Measurements from ENCODE around the gene AGPAT1.
"Not testable (repeated sequence)": the region's sequence is repeated elsewhere in the genome, so short reads cannot be mapped to it uniquely, and the experiment has no call there.

Gene AGPAT1

DNA sequence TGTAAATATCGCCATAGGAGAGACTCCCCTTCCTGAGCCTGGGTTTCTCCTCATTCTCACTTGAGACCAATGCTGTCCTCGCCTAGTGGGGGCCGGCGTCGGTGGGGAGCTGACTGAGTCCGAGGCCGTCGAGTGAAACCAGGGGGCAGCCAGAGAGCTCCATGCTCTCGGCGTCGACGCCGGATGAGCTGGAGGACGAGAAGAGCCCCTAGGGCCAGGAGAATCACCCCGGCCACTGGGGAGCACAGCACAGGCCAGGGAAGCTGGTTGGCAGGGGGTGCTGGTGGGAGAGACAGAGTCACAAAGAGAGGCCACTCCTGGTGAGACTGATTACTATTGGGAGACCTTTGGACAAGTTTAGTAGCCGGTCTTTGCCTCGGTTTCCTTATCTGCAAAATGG is 23.0 kb upstream of the AGPAT1 start:
- no peak for DNase-seq (ENCODE audit: low spot score)

DNA sequence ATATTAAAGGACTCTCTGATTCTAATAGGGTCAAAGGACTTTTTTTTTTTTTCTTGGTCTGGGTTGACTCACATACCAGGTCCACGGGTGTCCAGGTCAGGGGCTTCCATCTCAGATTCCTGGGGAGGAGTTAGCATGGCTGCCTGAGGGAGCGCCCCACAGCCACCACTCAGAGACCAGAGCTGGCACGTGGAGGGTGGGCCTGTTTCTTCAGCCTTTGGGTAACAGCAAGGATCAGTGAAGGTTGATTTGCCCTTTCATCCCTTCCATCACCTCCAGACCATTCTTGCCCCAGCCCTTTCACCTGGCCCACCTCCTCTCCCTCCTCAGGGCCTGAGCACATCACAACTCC is 22.4 kb upstream of the AGPAT1 start:
- no peak for DNase-seq (ENCODE audit: low spot score)

DNA sequence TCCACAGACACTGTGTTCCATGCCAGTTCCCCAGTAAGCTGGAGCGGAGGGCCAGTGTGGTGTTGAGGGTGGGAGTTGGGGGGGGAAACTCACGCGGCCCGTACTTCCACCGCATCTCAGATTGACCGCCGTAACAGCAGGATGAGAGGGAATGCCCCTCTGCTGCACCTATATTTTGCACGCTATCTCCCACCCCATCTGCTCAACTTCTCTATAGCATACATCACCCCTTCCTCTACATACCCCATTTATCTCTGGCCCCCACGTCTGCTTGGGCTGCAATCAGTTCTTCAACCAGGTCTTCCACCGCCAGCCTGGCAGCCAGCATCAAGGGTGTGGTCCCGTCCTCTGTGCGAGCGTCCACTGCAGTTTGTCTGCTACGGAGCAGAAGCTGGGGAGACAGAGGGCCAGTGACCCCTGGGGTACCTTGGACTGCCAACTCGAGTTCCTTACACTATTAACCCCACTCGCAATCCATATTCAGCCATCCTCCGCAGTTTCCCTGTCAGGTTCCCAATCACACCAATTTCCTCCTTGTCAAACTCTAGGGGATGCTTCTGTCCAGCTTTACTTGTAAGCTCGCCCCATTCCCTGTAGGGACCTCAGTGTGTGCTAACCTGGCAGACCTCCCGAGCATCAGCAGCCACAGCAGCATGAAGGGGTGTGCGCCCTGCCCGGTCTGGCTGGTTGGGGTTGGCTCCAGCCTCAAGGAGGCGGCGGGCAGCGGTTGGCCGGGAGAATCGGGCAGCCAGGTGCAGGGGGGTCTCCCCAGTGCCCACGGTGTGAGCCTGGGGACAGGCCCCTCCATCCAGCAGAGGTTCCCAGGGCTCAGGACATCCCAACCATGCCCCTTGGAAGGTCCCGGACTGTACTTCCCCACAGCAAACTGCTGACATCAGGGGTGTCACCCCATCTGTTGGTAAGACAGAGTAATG is 21.1 kb upstream of the AGPAT1 start:
- no peak for DNase-seq (ENCODE audit: low spot score)

DNA sequence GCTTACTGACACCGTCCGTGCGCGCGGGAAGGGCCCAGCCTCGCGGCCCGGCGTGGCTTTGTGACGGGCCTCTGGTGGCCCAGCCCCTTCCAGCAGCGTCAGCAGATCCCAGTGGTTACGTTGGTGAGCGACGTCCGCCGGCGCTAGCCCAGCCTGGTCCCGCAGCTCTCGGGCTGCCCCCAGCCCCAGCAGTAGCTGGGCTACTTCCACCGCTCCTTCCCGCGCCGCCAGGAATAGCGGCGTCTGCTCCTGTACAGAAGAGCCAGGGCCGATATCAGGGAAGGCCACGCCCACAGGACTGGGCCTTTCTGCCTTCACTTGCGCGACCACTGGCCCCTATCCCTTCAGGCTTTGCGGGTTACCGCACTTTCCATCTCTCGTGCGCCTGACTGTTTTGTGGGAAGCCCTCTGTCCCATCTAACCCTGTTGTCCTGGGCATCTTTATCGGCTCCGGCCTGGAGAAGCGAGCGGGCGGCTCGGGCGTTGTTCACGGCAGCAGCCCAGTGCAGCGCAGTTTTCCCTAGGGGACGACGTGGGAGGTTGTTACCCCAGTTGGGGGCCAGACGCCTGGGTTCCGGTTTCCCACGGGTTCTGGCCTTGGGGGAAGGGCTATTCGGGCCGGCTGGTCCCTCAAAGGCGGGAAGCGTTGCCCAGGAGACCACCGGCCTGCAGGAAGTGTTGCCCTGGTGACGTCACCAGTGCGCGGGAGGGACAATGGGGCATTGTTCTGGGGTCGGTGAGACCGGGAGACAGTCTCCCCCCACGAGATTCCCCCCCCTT is 20.2 kb upstream of the AGPAT1 start:
- peak; percentile 46 for DNase-seq (ENCODE audit: low spot score)

DNA sequence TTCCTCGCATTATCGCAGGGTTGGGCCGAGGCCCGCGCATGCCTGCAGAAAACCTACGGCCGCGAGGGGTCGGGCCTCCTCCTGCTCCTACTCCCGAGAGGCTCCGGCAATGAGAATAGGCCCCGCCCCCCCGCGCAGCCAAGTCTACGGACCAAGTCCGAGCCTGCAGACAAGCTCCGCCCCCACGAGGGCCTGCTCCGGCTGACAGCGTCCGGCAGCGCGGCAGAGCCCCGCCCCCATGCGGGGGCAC is 19.7 kb upstream of the AGPAT1 start:
- peak; percentile 100 for DNase-seq (ENCODE audit: low spot score)

DNA sequence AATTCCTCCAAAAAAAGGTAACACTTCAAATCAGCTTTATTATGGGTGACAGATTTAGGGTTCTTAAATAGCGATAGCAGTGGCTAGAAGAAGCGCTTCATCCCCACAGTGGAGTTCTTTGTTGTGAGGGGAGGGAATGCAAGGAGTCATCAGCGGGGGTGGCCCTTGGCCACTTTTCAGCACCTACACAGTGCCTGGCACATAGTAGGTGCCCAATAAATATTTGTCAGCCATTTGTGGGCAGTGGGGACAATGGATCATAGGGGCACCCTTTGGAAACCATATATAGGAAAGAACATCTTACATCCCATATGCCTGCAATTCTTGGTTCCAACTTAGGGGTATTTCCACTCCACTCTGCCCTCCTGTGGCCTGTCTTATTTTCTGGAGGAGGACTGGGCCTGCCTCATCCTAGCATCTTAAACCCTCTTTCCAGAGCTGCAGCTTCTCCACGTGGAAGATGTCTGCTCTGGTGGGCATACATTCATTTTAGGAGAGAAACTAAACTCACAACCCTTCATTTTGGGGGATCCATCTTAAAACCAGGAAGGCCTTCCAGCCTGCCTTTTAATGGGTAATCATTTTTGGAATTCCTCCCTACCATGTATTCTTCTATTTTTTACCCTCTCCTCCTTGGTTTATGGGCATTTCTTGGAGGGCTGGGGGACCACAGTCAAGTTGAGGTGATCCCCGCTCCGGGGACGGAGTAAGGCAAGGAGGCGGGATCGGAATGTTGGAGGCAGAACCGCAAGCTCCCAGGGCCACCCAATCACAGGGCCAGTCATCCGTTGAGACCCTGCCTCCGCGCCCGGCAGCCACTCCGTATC is 19.2 kb upstream of the AGPAT1 start:
- no peak for DNase-seq (ENCODE audit: low spot score)

DNA sequence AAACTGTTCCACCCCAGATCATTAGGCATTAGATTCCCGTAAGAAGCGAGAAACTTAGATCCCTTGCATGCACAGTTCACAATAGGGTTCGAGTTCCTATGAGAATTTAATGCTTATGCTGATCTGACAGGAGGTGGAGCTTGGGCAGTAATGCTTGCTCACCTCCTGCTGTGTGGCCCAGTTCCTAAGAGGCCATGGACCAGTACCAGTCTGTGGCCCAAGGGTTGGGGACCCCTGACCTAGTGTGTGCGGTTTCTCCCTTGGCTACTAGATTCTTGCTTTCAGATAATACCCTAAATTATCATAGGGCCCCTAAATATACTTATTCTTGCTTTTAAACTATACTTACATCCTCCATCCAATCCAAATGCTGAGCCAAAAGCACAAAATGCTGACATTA is 18.5 kb upstream of the AGPAT1 start:
- no peak for DNase-seq (ENCODE audit: low spot score)

DNA sequence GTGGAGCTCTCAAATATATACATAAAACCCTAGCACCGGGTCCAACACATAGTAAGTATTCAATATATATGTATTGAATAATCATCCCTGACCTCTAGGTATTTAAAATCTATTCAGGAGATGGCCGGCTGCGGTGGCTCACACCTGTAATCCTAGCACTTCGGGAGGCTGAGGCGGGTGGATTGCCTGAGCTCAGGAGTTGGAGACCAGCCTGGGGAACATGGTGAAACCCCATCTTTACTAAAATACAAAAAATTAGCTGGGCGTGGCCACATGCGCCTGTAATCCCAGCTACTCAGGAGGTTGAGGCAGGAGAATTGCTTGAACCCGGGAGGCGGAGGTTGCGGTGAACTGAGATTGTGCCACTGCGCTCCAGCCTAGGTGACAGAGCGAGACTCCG is 17.2 kb upstream of the AGPAT1 start:
- not testable (repeated sequence) for DNase-seq (ENCODE audit: low spot score)

DNA sequence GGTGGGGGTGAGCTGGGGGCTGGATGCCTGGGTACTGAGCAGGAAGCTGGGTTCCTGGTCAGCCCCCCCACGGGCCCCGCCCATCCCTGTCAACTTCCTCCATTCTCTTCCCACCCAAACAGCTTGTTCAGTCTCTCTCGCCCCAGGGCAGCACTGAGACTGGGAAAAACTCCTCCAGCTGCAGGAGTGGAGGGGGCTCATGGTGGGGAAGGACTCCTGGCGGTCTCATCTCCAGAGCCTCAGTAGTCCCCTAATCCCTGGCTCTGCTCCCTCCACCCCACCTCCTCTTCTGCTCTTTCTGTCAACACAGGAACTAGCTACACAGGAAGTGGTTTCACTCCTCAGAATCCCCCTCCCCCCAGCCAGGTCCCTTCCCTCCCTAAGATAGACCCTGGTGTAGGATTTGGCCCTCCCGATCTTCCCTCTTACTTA is 16.7 kb upstream of the AGPAT1 start, which contains the start of gene GPSM3:
Gene GPSM3, minus strand, starts transcription at position 36 of the 432 bp plus-strand sequence. CDS start 130 bp downstream, outside the sequence.
- DNase-seq (ENCODE audit: low spot score), result peak; percentile 66

DNA sequence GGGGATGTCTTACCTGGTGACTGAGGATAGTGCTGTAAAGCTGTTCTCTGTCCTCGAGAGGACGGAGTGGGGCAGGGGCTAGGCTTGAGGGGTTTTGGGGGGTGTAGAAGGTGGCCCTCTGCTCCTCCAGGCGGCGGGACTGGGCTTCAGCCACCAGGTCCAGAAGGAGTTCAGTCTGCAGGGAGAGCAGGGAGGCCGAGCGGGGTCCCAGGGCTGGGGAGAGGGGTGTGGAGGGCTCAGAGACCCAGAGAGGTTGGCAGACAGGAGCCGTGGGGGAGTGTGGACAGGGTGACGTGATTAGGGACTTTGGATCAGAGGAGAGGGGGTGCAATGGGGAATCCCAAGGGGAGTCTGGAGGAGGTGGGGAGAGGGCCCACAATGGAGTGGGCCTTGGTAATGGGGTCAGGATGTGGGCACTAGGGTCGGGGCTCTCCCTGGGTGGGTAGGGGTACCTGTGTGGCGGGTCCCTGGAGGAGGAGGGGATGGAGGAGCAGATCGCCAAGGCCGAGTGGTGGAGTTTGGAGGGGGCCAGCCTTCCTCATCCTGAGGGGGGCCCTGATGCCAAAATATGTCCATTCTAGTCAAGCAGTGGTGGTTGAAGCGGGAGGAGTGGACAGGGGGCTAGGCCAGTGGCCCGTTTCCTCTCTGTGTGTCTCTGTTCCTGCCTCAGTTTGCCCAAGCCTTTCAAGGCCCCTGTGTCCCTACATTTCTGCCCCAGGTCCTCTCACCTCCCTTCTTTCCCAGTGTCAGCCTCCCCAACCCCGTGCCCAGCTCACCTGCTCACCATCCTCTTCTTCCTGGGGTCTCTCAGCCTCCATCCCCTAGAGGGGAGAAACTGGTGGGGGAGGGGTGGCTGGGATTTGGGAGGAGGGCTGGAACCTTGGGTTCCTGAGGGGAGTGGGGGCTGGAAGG is 16.1 kb upstream of the AGPAT1 start:
- no peak for DNase-seq (ENCODE audit: low spot score)

DNA sequence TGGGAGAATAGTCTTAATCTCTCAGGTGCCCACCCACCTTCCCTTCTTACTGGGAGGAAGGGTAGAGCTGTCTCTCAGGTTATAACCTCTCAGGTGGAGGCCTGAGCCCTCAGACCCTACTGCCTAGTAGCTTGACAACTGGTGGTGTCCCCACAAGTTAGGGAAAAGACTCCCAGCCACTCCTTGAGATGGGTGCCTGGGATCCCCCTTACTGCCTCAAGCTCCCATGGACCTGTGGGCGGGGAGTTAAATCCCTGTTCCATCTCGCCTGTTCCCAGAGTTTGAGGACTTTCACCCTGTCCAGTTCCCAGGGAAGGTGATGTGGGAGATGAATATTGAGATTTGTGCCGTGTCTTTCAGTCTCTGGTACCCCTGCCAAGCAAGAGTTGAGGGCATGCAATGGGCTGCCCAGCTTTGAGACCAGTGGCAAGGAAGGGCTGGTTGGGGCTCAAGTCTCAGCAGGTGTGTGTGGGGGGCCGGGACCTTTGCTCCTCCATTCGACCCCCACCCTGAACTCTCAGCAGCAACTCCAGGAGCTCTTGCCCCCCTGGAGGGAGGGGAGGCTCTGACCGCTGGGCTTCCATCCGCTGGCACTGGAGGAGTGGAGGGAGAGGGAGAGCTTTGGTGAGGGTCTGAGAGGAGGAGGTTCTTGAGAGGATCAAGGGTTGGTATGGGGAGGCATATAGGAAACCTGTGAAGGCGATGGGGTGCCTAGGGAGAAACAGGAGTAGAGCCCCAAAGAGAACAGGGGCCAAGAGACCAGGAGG is 15.2 kb upstream of the AGPAT1 start:
- no peak for DNase-seq (ENCODE audit: low spot score)

DNA sequence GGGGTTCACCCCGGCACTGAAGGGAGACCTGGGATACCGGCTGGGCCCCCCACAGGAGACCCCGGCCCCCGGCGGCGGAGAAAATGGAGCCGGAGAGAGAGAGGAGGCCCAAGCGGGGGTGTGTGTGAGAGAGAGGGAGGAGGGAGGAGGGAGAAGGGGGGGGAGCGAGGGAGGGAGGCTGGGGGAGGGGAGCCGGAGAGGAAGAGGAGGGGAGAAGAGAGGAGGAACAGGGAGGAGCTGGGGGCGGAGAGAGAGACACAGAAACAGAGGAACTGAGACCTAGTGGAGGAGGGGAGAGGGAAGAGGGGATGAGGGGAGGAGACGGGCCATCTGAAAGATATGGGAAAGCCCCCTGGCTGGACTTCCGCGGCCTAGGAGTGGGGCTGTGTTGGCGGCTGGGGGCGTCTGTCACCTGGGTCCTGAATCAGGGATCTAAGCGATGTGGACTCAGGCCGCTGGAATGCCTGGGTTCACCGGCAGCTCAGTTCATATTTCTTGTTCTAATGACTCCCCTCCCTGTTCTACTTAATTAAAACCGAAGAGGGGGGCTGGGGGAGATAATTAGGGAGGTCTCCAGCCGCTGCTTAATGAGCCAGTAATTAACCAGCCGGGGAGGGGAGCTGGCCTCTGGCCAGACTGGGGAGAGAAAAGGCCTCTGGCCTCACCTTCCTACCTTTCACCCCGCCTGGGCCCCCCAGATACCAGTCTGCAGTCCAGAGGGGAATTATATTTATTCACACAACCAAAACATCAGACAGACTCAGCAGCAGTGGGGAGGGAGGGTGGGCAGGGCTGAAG is 14.4 kb upstream of the AGPAT1 start, which contains the start of gene PBX2:
Gene PBX2, minus strand, starts transcription at position 149 of the 798 bp plus-strand sequence. CDS start 287 bp downstream, outside the sequence.
- peak; percentile 94 for DNase-seq (ENCODE audit: low spot score)

DNA sequence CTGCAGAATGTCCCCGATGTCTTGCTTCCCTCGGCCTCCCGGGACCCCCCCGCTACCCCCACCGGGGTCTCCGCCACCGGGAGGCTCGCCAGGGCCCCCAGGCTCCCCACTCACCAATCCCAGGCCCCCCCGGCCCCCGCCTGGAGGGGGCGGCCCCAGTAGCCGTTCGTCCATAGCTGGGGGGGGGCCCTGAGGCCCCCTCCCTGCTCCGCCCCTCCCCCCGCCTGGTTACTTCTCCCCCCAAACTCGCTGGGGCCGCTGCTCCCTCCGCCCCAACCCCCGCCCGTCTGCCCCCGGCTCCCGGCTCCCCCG is 13.8 kb upstream of the AGPAT1 start:
- DNase-seq (ENCODE audit: low spot score), result no peak

DNA sequence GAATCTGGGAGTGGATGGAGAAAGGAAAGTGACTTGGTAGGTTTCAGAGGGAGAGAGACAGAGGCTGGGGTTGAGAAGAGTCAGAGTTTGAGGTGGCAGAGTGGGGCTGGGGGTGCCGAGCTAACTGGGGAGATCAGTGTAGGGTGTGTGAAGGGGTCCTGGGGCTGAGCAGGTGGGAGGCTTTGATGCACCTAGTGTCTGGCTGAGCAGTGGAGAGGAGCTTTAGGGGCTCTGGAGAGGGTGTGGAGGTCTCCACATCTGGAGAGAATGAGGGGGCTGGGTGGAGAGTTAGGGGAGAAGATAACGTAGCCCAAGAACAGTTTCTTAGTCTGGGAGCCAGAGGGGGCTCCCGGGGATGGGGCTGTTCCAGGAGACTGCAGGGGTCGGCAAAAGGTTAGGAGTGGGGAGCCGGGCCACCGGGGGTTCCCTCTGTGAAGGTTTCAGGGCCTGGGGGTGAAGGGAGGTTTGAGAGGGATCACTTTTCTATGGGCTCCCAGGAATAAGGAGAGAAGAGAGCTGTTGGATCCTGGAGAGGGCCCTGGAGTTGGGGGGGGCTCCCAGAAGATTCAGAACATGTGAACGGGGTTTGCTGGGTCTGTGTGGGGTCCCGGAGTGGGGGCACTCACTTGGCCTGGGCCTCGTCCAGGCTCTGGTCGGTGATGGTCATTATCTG is 13.3 kb upstream of the AGPAT1 start:
- no peak for DNase-seq (ENCODE audit: low spot score)

DNA sequence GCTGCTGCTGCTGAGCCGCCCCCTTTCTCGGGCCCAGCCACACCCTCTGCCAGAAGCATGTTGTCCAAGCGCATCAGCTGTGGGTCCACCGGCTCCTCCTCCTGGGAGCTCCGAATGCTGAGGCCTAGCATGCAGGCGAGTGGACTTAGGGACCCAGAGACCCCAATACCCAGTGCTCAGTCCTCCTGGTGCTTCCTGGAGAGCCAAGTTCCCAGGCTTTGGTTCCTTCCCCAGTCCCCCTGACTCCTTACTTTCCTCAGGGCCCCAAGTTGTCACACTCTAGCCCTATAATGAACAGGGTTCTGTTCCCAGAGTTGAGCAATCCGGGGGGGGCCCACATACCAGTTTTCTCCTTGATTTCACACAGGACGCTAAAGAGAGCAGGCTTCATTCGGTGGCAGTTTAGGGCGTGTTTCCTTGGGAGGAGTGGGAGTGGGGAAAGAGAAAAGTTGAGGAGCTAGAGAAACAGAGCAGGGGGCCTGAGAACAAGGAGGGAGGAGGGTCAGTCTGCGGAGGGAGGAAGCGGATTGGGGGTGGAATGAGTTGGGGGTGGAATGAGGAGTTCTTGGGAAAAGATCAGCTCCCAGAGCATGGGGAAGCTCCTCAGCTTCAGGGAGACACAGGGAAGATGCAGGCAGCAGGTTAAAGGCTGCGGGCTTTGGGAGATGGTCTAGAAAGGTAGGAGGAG is 12.6 kb upstream of the AGPAT1 start:
- no peak for DNase-seq (ENCODE audit: low spot score)

DNA sequence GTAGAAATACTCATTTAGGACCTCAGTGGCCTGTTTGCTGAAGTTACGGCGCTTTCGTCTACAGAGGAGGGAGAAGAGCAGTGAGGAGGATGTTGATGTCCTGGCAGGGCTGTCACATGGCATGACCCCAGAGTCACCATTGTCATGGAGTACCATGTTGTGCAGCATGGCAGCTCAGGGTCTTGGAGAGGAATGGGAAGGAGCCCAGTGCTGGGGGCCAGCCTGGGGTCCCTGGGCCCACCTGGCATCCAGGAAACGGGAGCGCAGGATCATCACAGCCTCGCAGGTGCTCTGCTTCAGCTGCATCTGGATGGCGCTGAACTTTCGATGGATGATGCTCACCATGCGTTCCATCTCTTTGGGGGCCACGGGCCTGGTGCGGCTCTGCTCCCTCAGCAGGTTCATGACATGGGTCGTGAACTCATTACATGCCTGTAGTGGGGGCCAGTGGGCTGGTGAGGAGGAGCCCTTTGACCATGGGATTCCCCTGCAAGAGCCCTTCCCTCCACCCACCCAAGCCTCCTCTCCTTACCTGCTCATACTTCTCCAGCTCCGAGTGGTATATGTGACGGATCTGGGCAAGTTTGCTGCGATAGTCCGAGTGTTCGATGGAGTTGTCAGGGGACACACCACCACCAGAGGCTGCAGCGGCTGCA is 12.0 kb upstream of the AGPAT1 start:
- not testable (repeated sequence) for DNase-seq (ENCODE audit: low spot score)

DNA sequence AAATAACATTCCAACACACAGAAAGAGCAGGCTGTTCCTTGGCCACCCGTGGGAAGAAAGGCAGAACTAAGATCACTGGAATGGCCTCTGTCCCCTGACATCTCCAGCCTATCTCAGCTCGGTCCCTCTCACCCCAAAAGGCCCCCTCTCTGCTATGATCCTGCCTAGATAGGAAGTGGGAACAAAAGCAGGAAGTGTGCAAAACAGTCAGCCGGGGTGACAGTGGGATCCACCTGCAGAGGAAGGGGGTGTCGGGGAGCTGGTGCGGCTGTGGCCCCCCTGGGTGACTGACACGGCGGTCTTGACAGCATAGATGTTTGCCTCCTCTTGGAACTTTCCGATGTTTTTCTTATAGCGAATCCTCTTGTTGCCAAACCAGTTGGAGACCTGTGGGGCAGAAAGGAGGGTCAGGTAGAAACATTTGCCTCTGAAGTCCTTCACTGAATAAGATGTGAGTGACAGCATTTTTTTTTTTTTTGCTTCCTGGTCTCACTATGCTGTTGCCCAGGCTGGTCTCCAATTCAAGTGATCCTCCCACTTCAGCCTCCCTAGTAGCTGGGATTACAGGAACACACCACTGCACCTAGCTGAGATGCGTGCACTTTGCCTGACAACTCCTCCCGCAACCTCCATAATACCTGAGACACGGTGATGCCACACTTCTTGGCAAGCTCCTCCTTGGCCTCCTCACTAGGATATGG is 11.3 kb upstream of the AGPAT1 start:
- no peak for DNase-seq (ENCODE audit: low spot score)
